Fibroblast of peridontal ligament (primary cell): Measurements from ENCODE around the gene ATP2B2.

Source experiments
- DNase-seq: peaks from one replicate; pipeline ENCODE4 v3.0.0-alpha.2; 2010; ENCODE audit errors: extremely low read depth

Gene ATP2B2

DNA sequence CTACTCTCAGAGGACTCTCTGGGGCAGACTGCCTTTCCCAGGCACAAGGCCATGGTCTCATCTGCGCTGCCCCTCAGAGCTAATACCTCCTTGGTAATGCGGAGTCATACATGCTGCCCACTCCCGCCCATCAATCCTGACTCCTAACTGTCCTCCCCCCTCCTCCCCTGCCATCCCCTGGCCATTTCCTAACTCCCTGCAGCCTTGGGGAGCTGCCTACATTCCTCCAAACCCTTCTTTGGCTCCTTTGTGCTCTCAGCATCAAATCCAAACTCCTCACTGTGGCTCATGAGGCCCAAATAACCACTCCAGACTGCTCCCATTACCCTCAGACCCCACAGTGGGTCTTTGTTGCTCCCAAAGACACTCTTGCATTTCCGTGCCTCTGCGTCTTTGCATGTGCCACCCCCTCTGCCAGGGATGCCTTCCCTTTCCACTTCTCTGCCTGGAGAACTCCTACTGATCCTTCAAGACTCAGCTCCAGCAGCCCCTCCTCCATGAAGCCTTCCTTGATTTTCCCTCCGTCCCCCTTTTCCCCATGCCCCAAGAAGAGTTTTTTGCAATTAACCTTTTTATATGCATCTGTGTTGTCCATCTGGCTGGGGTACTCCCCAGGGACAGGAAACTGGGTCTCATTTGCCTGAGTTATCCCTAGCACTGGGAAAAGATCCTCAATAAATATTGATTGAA is 5.5 kb upstream of the ATP2B2 start:
- DNase-seq: no peak

DNA sequence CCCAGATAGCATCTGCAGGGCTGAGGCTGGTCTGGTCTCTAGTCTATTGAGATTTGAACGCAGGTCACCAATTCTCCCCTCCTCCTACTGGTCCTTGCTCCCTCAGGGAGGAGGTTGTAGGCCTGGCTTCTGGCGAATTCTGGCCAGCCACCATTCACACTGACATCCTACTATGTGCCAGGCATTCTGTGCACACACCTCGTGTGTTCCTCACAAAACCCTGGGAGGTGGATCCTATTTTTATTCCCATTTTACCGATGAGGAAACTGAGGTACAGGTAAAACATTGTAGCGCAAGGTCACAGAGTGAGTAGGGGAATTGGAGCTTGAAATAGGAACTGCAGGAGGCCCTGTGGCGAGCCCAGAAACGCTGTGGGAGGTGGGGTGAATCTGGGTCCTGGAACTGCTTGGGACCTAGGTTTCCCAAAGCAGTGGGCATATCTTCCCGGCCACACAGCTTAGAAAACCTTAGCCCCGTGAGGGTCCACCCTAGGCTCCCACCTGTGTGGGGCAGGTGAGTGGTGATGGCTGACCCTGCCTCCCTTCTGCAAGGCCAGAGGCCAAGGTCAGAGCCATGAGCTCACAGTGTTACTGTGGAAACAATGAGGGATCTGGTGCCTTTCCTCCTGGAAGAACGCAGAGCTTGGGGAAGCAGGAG is 4.8 kb upstream of the ATP2B2 start:
- no peak for DNase-seq

DNA sequence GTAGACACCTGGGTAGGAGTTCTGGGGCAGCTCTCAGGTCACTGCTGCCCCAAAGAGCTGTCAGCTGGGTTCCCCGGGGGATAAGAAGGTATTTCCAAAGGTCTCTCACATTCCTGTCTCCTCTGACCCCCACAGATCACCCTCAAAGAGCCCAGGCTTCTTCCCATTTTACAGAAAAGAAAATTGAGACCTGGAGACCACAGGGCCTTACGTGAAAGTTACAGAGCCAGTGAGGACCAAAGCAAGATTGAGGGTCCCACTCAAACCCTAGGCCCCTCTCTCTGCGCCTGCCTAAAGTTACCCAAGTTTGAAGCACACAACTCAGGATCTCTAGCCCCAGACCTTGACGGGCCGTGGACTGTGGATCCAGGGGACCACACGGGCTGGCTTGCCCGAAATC is 3.9 kb upstream of the ATP2B2 start:
- DNase-seq: no peak

DNA sequence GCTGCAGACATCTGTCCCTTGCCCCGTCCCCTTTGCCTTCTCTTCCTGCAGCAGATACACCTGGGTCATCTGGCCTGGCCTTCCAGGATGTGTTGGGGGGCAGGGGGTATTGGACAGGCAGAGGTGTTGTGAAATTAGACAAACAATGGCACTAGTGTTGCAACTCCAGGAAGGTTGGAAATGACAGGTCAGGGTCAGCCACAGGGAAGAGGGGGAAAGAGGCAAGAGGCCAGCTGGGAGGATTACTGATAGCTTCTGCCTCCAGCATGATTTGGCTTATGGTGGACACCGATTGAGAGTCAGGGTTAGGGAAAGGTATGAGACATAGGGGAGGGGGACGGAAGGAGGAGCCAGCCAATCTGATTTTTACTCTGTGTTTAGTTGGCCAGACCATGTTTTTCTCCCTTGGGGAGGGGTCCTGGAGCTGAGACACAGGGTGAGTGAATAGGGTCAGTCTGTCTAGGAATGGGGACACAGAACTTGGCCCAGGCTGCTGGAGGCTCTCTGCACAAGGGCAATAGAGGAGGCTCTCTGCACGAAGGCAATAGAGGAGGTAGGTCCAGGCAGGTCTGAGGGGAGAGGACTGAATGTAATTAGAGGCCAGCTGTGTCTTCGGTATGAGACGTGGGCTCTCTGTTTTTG is 3.4 kb upstream of the ATP2B2 start:
- DNase-seq: no peak

DNA sequence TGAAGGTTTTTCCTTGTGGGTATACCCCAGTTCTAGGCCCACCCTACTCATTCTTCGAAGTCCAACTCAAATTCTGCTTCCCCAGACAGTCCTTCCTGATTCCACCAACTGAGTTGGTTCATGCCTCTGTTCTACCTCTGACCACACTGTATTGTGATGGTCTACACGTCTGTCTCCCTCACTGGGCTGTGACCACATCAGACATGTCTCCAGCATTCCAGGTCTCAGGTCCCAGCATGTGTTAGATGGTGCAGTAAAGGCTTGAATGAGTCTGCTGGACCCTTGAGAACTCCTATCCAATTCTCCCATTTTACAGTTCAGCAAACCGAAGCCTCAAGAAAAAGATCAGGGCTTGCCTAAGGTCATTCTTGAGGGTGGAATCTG is 2.8 kb upstream of the ATP2B2 start:
- no peak for DNase-seq

DNA sequence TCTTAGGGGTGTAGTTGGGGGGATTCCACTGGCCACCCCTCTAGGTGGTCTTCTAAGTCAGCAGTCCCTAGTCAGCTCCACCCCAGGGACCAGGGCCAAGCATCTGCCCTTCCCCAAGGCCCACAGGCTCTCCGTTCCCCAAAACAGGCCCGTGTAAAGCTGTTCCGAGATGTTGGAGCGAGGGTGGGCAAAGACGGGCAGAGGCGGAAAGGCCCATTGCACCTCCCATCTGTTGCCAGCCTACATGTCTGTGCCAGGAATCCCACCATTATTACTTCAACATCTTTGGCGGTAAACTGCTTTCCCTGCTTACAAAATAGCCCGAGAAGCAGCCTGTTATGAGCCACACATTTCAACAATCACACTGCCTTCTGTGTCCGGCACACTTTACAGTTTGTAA is 1.9 kb upstream of the ATP2B2 start:
- no peak for DNase-seq

DNA sequence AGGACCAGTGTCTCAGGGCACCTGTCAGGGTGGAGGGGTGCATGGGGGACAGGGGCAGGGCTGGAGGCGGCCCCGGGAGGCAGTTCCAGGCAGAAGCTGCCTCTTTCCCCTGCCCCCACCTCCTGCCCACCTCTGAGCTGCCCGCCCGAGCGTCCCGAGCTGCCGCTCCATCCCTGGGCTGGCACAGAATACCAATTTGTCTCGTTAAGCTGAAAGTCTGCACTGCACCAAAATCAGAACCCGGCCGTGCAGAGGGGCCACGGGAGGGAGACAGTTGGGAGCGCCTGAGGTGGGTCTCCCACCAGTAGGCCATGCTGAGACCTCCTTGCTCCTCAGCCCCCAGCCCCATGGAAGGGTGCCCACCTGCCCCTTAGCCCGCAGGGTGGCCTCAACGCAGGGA is 1.3 kb upstream of the ATP2B2 start:
- no peak for DNase-seq

DNA sequence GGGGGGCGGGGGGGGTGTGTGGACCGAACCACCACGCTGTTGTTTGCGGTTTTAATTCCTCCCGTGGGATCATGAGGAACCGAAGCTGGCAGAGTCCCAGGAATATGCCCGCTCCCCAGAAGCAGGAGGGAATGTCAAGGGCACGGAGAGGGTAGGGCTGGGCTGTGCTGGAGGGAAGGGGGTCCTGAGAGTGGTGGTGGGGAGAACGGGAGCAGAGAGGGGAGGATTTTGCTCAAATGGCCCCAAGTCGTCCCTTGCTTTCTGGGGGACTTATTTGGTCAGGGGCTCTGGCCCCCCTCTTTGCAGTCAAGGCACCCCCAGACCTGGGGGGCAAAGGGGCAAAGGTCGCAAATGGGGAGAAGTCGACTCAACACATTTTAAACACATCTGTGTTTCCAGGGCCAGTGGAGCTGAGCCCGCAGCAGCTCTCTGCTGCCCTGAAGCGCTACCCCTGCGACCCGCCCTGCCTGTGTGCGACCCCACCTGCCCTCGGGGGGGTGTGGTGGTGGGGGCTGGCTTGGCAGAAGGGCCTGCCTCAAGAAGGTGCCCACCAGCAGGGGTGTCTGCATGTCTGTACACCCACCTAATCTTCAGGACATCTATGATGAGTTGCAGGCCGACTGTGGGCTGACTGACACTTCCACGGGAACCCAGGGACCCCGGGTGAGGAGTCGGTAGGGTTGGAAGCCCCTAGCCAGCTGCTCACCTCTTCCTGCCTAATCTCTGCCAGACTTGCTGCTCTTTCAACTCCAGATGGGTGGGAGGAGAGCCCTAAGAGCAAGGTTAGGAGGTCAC is 602 bp upstream of the ATP2B2 start:
- no peak for DNase-seq

DNA sequence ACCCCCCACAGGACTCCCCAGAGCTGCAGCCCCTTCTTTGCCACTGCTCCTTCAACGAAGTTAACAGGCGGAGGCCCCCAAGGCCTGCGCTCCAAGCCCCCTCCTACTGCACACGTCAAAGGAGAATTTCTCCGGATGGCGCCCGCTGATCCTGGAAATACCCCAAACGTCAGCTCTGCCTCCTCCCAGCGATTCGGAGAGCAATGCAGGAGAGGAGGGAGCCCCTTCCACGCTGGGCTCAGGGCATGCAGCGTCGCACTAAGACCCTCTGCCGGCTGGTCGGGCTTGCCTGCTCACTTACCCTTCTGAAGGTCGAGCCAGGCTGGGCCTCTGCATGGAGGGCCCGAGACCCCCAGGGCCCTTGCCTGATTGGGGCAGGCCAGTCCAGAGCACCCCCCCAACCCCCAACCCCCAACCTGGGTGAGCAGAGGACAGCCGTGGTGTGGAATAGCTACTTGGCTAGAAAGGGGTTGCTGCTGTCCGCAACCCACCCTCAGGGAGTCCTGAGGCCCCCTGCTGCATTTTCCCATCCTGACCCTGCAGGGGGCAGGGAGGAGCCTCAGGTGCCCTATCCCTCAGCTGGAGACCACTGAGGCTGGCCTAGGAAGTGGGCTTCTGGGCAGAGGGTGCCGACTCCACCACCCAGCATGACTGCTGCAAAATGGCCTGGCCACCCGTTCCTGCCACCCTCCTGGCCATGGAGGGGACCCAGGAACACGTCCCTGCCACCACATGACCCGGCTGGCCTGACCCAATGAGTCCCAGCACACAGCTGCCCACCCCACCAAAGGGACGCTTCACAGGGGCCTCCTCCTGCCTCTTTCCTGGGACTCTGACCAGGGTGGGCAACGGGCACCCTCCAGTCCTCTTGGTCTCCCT is 976 bp downstream of the ATP2B2 start:
- DNase-seq: no peak

DNA sequence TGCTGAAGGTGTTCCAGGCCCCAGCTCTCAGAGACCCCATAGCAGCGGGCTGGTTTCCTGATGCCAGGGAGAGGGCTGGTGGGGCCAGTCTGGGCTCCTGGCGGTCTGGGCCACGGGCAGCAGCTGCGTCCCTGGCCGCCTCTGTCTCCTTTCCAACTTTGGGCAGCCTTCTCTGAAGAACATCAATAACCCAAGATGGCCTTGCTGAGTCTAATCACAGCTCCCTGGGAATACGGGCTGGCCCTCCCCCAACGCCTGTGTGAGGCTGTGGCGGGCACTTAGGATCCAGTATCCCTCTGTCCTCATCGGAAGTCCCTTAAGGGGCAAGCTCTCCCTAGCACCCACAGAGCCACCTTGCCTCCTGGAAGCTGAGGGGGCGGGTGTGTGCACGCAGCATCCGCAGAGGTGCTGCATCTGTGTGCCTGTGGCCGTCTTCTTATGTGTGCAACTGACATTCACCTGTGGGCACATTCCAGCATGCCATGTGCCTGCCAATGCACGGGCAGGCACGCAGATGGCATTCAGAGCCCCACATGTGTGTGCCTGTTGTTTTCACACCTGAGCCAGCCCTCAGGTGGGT is 2.1 kb downstream of the ATP2B2 start:
- no peak for DNase-seq

DNA sequence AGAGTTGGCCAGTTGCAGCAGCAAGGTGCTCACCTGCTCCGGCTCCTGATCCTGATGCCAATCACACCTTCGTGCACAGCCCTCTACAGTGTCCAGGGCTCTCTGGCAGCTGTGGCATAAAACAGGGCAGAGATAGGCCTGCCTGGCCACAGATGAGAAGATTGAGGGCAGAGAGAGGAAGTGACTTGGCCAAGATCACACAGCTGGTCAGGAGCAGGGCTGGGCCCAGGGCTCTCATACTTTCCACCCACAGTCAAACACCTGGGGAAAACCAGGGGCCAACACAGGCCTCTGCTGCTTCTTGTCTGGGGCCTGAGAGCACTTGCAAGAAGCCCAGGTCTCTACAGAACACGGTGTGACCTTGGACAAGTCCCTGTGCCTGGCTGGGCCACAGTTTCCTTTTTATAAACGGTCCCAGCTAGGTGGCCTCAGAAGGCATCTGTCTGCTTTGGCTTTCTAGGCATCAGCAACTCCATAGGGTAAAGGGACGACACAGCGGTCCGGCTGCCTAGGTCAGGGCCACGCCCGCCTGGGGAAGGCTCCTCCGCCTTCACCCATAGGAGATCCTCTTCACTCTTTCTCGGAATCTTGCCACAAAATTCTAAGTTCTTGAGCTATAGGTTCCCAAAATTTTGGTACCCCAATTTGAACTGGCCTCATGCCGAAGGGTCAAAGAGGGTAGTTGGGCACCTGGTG is 3.1 kb downstream of the ATP2B2 start:
- DNase-seq: no peak

DNA sequence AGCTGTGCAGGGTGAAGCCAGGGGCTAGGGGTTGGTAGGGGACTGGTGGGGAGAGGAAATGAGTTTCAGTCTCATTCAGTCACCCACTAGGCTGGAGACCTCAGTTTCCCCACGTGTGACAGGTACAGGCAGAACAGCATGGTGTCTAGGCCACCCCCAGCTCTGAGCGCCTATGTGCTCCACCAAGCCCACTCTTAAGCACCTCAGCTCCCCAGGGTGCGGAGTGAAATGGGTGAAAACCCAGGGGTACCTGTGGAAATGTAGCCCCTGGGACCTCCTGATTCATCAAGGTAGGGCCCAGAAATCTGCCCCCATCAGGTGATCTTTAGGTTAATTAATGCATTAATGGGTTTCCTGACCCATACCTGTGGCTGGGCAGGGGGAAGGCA is 3.7 kb downstream of the ATP2B2 start:
- no peak for DNase-seq

DNA sequence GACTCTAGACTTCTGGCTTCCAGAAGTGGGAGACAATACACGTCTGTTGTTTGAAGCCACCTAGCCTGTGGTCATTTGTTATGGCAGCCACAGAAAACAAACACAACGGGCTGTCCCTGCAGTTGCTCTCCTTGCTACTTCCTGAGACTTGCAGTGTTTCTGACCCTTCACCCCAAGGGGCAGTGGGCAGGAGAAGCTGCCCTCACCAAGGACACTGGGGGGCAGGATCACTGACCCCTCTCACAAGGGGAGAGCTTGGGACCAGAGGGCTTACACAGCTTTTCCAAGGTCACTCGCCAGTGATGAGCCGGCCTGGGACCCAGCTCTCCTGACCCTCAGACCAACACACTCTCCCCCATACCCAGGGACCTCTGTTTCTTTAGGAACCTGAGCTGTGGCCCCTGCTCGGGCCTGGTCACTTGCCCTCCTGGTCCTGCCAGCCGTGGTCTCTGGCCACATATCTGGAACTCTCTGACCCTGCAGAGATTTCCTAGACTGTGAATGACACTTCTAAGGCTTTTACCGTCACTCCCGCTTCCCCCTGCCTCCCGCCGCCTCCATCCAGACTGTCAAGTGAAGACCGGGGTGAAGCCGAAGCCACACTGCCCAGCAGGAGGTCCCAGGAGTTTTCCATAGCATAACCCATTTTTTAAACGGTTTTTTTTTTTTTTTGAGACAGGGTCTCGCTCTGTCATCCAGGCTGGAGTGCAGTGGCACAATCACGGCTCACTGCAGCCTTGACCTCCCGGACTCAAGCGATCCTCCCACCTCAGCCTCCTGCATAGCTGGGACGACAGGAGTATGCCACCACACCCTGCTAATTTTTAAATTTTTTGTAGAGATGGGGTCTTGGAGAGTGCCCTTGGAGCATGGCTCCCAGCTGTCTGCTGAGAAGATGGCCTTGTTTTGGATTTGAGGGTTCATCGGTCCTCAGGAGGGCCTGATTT is 4.4 kb downstream of the ATP2B2 start:
- DNase-seq: no peak

DNA sequence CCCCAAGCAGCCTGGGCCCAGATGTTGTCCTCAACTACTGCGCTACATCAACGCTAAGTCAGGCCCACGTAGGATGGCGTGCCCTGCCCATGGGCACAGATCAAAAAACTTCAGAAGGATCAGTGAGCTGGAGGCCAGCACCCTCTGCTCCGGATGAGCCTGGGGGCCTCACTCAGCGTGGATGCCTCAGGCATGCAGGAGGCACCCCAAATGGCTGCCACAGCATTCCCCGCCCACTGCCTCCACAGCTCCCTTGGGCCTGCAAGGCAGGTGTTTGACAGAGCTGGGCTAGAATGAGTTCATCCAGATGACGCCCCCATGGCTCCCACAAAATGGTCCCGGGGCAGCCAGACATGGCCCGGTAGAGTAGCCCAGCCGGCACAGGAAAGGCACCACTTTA is 7.1 kb downstream of the ATP2B2 start:
- DNase-seq: no peak

DNA sequence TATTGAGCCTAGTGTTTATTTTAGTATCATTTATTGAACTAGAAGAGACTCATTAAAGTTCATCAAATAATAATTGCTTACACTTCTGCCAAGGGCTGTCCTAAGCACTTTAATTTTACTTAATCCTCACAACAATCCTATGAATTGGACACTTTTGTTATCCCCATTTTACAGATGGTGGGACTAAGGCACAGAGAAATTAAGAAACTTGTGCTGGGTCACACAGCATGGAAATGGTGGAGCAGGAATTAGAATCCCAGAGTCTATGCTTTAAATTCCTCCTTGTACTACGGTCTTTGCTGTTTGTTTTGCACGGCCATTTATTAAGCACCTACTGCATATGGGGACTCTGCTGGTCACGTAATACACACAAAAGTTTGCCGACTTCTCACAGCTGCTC is 7.9 kb downstream of the ATP2B2 start:
- DNase-seq: no peak

DNA sequence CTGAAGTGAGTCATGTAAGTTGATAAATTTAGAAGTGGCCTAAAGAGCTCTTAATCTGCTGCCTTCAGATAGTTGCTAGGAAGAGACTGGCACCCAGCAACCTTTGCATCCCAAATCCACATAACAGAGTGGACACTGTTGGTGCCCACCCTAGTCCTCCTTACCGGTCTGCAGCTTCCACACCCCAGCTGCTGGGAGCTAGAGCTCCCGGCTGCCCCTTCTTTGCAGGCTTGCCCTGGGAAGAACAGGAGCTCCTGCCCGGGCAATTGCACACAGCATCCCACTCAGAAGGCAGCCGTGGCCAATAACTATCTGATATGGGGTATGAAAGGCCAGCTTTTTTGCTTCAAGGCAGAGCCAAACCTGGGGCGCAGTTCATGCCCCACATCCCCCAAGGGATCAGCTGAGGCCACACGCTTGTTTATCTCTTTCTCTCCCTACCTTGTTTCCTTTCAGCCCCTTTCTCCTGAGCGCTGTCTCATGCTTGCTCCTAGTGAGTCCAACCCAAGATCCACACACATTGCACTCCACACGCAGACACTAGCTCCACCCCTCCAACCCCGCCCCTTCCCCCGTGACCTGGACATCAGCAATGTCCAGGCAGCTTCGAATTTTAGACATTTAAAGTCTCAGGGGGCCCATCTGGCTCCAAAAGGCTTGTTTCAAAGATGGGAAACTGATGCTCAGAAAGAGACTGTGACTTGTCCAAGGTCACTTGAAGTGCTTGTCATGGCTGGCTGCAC is 9.1 kb downstream of the ATP2B2 start:
- no peak for DNase-seq

DNA sequence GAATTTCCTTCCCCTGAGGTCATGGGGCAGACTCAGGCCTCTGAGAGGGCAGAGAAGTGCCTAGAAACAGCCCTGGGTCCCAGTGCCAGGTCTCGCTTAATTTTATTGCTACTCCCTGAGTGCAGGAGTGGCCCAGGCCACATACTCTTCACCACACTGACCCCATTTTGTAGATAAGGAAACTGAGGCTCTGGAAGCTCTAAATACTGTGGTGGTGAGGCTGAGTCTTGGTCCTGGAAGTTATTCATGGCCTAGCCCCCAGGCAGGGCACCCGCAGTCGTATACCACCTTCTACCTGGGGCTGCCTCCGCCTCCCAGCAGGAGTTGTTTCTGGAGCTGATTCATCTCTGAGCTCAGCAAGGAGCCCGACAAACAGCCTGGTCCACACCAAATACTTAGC is 9.8 kb downstream of the ATP2B2 start:
- no peak for DNase-seq

DNA sequence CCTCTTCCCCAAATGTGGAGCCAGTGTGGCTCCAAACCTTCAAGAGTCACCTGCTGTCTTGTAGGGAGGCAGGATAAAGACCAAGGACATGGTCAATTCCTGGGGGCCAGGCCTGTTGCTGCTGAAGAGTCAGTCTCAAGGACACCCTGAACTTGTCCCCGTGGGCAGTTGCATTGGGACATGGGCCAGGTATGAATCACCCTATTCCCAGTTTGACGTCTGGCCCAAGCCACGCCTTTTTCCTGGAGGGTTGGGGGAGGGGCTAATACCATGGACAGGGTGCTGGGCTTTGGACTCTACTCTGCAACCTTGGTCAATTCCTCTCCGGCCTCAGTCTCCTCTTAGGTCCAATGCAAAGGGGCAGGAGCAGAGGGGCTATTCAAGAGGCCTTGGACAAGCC is 10.4 kb downstream of the ATP2B2 start:
- no peak for DNase-seq

DNA sequence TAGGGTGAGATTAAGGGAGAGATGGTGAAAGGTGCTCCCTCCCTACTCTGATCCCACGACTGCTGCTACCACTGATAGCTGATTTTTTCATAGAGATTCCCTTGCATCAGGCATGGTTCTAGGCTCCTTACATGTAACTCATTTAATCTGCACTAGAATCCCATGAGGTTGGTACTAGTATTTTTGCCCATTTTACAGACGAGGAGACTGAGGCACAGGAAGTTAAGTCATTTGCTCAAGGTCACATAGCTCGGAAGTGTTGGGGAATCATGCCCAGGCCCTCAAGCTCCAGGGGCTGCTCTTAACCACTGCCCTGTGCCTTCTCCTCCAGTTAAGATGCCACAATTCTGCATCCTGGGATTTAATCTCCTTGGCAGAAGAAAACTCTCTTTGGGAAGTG is 11.2 kb downstream of the ATP2B2 start:
- no peak for DNase-seq
